A673 (cell line): ENCODE measurements around the gene AGBL4. TPM values are rescaled to one million over a fixed set of nuclear protein-coding genes. Genes with fewer than 3 reads are reported as not detected.
A peak's percentile ranks its signal among the peaks of the same experiment; 100 is the strongest.

Experiments used
- BruUV-seq: library from RNA; stranded (reverse); fragments of 400-500 nt; replicated peaks from 2 replicates; lab custom pipeline; 2021; lab: Mats Ljungman, UMichigan
- CTCF ChIA-PET: fragments of 300-600 bp; sonication (Branson Sonifier 250); formaldehyde crosslinking; loops from one replicate; lab custom pipeline; 2022; ENCODE audit warnings: antibody characterized with exemption; lab: Charles Lee
- POLR2A ChIA-PET: fragments of 300-600 bp; sonication (Branson Sonifier 250); formaldehyde crosslinking; loops from one replicate; lab custom pipeline; 2022; ENCODE audit warnings: antibody characterized with exemption; ENCODE audit not compliant: low non-redundant PET; lab: Charles Lee
- DNase-seq: peaks from one replicate; pipeline ENCODE4 v3.0.0-alpha.2; 2015; ENCODE audit warnings: low spot score
- H3K27ac ChIP-seq: fragments of 200-600 bp; sonication (generic); 2 replicates; pipeline ENCODE4 v1.5.1; 2016; ENCODE audit warnings: mixed run types, low read depth, mild to moderate bottlenecking, mixed read lengths, antibody characterized with exemption, low read length; ENCODE audit not compliant: poor library complexity, severe bottlenecking
- H3K27me3 ChIP-seq: fragments of 200-600 bp; sonication (generic); replicated peaks from 2 replicates; pipeline ENCODE4 v1.6.1; 2017; ENCODE audit warnings: mixed run types, low read depth, mild to moderate bottlenecking, mixed read lengths, antibody characterized with exemption, low read length; ENCODE audit not compliant: insufficient read depth, poor library complexity
- H3K36me3 ChIP-seq: fragments of 200-600 bp; sonication (generic); 2 replicates; pipeline ENCODE4 v1.6.1; 2016; ENCODE audit warnings: mixed run types, mild to moderate bottlenecking, mixed read lengths, antibody characterized with exemption, low read length; ENCODE audit not compliant: insufficient read depth, poor library complexity, severe bottlenecking
- H3K4me1 ChIP-seq: fragments of 200-600 bp; sonication (generic); 2 replicates; pipeline ENCODE4 v1.6.1; 2017; ENCODE audit warnings: mixed run types, mild to moderate bottlenecking, mixed read lengths, antibody characterized with exemption, low read length; ENCODE audit not compliant: insufficient read depth, poor library complexity, severe bottlenecking
- H3K4me3 ChIP-seq: fragments of 200-600 bp; sonication (generic); 2 replicates; pipeline ENCODE4 v1.5.1; 2016; ENCODE audit warnings: low read depth, mixed run types, mild to moderate bottlenecking, mixed read lengths, low read length; ENCODE audit not compliant: poor library complexity, severe bottlenecking
- H3K9me3 ChIP-seq: fragments of 200-600 bp; sonication (generic); 2 replicates; pipeline ENCODE4 v1.6.1; 2016; ENCODE audit warnings: mixed run types, low read depth, mild to moderate bottlenecking, mixed read lengths, antibody characterized with exemption, low read length; ENCODE audit not compliant: poor library complexity, severe bottlenecking
- CTCF ChIP-seq: fragments of 300-800, 200-600 bp; sonication (generic); conservative IDR thresholded peaks from 2 replicates; pipeline ENCODE4 v1.5.1; 2017; ENCODE audit warnings: low read depth, mild to moderate bottlenecking, antibody characterized with exemption, low read length, moderate library complexity, mixed read lengths
- EZH2 ChIP-seq: fragments of 200-600 bp; sonication (generic); IDR thresholded peaks from 2 replicates; pipeline ENCODE4 v1.6.1; 2017; ENCODE audit warnings: borderline replicate concordance, low read depth, mild to moderate bottlenecking, mixed read lengths, antibody characterized with exemption, low read length; ENCODE audit not compliant: poor library complexity, severe bottlenecking
- intact Hi-C: fragments of 100-400 bp; cut with micrococcal nuclease; formaldehyde crosslinking; loops from one replicate; pipeline ENCODE4 v1.10.0; 2022; ENCODE audit not compliant: unreplicated experiment
- total RNA-seq: library from RNA; stranded (reverse); gene quantifications from 2 replicates; pipeline ENCODE4 v1.2.3, GENCODE V29; 2021

The AGBL4 gene
- total RNA-seq, 1 experiment from 2014 or later: 0.32 TPM

GRCh38 chr1:48869116-48869893 is 1154.4 kb downstream of the AGBL4 start:
- CTCF ChIA-PET: no interaction called here

GRCh38 chr1:48864913-48865312 is 1158.8 kb downstream of the AGBL4 start:
- Histone ChIP-seq H3K36me3 (no peaks in the 10 kb centered on the region), H3K27me3 (no peaks in the 10 kb centered on the region), H3K27ac (no peak overlapping the region), H3K9me3 (peaks cover 13% of the 10 kb centered on the region), H3K4me3 (no peak overlapping the region), H3K4me1 (peaks cover 2% of the 10 kb centered on the region)
- TF ChIP-seq CTCF (no peak), EZH2 (no peak)
- no TSS peak for BruUV-seq
- POLR2A ChIA-PET: no interaction called here
- no peak for DNase-seq
- intact Hi-C loops: no loop called here
- CTCF ChIA-PET: no interaction called here

More at GRCh38 chr1:48869116-48869893, 1154.4 kb downstream of the AGBL4 start:
- intact Hi-C loops: no loop called here
- POLR2A ChIA-PET: no interaction called here
- Histone ChIP-seq H3K27ac (no peak overlapping the region), H3K4me1 (no peaks in the 10 kb centered on the region), H3K27me3 (no peaks in the 10 kb centered on the region), H3K9me3 (no peaks in the 10 kb centered on the region), H3K4me3 (no peak overlapping the region), H3K36me3 (no peaks in the 10 kb centered on the region)
- no peak for DNase-seq
- TF ChIP-seq CTCF (0 out of 2 replicates have a peak, but pooled peaks have one; percentile 17), EZH2 (no peak)
- BruUV-seq: no TSS peak

GRCh38 chr1:48859456-48859855 is 1164.3 kb downstream of the AGBL4 start:
- CTCF ChIA-PET: interaction anchor here (0.5 kb wide), 1 partner anchor 182 kb away, joined by 3 read pairs; no protein-coding TSS in a partner anchor

More at GRCh38 chr1:48859456-48859855, 1164.3 kb downstream of the AGBL4 start:
- Histone ChIP-seq H3K36me3 (no peaks in the 10 kb centered on the region), H3K9me3 (peaks cover 13% of the 10 kb centered on the region), H3K4me1 (peaks cover 10% of the 10 kb centered on the region), H3K27ac (peak overlapping the region; percentile 31), H3K4me3 (no peak overlapping the region), H3K27me3 (no peaks in the 10 kb centered on the region)
- BruUV-seq: no TSS peak
- TF ChIP-seq CTCF (no peak), EZH2 (no peak)
- peak; percentile 84 for DNase-seq
- intact Hi-C loops: no loop called here
- POLR2A ChIA-PET: no interaction called here
